Fibroblast of mammary gland (primary cell): ENCODE data around the gene PRPF8.

ENCODE experiments used
- DNase-seq: peaks from one replicate; pipeline ENCODE4 v3.0.0-alpha.2; 2010; ENCODE audit warnings: low read depth
- H3K4me3 ChIP-seq: 2 replicates; pipeline ENCODE4 v1.5.1; 2011; ENCODE audit warnings: low read depth, mild to moderate bottlenecking, low read length, moderate library complexity; ENCODE audit not compliant: control insufficient read depth
- CTCF ChIP-seq: conservative IDR thresholded peaks from 2 replicates; pipeline ENCODE4 v1.5.1; 2011; ENCODE audit warnings: low read depth, low read length, inconsistent platforms; ENCODE audit not compliant: control insufficient read depth, insufficient read depth

Gene PRPF8

GRCh38 chr17:1612400-1612799 lies 72.3 kb downstream of the PRPF8 start:
- no peak overlapping the region for H3K4me3 ChIP-seq
- TF ChIP-seq CTCF = no peak

GRCh38 chr17:1611715-1612114 lies 73.0 kb downstream of the PRPF8 start:
- H3K4me3 ChIP-seq = no peak overlapping the region
- no peak for DNase-seq
- TF ChIP-seq CTCF = no peak

More at GRCh38 chr17:1612400-1612799, 72.3 kb downstream of the PRPF8 start:
- no peak for DNase-seq

GRCh38 chr17:1608676-1609075 lies 76.0 kb downstream of the PRPF8 start:
- H3K4me3 ChIP-seq = no peak overlapping the region
- TF ChIP-seq CTCF = no peak
- DNase-seq = no peak

- no peak overlapping the region for H3K4me3 ChIP-seq
- no peak for TF ChIP-seq CTCF
- no peak for DNase-seq
Measured at GRCh38 chr17:1607971-1608320, 76.7 kb downstream of the PRPF8 start.

- DNase-seq = no peak
Measured at GRCh38 chr17:1606352-1606985, 78.2 kb downstream of the PRPF8 start.

GRCh38 chr17:1605681-1606351 lies 78.9 kb downstream of the PRPF8 start:
- no peak for DNase-seq
- H3K4me3 ChIP-seq = no peak overlapping the region
- no peak for TF ChIP-seq CTCF

More at GRCh38 chr17:1606352-1606985, 78.2 kb downstream of the PRPF8 start:
- no peak overlapping the region for H3K4me3 ChIP-seq
- TF ChIP-seq CTCF = no peak
